IMR-90 (cell line): ENCODE measurements around the gene LY9. TPM values are rescaled to one million over a fixed set of nuclear protein-coding genes. Genes with fewer than 3 reads are reported as not detected.

Source experiments
- ATAC-seq: fragments of 200-7000 bp; cut with Tn5 transposase; 2 replicates; pipeline ENCODE4 v1.9.1; 2020; ENCODE audit warnings: low read depth, mild to moderate bottlenecking, moderate library complexity
- BruUV-seq: library from RNA; stranded (reverse); fragments of 400-500 nt; replicated peaks from 2 replicates; lab custom pipeline; 2021; lab: Mats Ljungman, UMichigan
- CTCF ChIA-PET: fragments of 300-600 bp; formaldehyde crosslinking; extraction: SDS; loops from one replicate; lab custom pipeline; 2021; ENCODE audit warnings: antibody characterized with exemption; lab: Yijun Ruan, JAX
- POLR2A ChIA-PET: fragments of 300-600 bp; sonication (Branson Sonifier 250); formaldehyde crosslinking; loops from one replicate; lab custom pipeline; 2022; ENCODE audit warnings: antibody characterized with exemption; ENCODE audit not compliant: unreplicated experiment; lab: Charles Lee
- DNase-seq: peaks from one replicate; pipeline ENCODE4 v3.0.0; 2013
- H2AFZ ChIP-seq: replicated peaks from 2 replicates; pipeline ENCODE3; 2013; ENCODE audit warnings: low read length, mild to moderate bottlenecking; ENCODE audit not compliant: poor library complexity
- H2AK5ac ChIP-seq: 2 replicates; pipeline ENCODE4 v1.6.1; 2013; ENCODE audit warnings: low read depth, low read length, inconsistent platforms
- H2AK9ac ChIP-seq: replicated peaks from 2 replicates; pipeline ENCODE3; 2013; ENCODE audit warnings: mild to moderate bottlenecking, low read depth, low read length, moderate library complexity; ENCODE audit not compliant: poor library complexity
- H2BK120ac ChIP-seq: 2 replicates; pipeline ENCODE4 v1.6.1; 2013; ENCODE audit warnings: low read depth, low read length, inconsistent platforms
- H2BK15ac ChIP-seq: 3 replicates; pipeline ENCODE4 v1.6.1; 2013; ENCODE audit warnings: low read depth, low read length, inconsistent platforms
- H2BK20ac ChIP-seq: 2 replicates; pipeline ENCODE4 v1.6.1; 2013; ENCODE audit warnings: low read depth, mild to moderate bottlenecking, inconsistent platforms, low read length, moderate library complexity
- H2BK5ac ChIP-seq: 2 replicates; pipeline ENCODE4 v1.6.1; 2013; ENCODE audit warnings: mild to moderate bottlenecking, low read depth, low read length, inconsistent platforms; ENCODE audit not compliant: poor library complexity, severe bottlenecking
- H3K14ac ChIP-seq: replicated peaks from 2 replicates; pipeline ENCODE4 v1.6.1; 2013; ENCODE audit warnings: low read depth, low read length, inconsistent platforms
- H3K18ac ChIP-seq: 2 replicates; pipeline ENCODE4 v1.6.1; 2013; ENCODE audit warnings: low read depth, low read length, control low read depth
- H3K23ac ChIP-seq: 2 replicates; pipeline ENCODE4 v1.6.1; 2013; ENCODE audit warnings: low read depth, low read length, inconsistent platforms
- H3K27ac ChIP-seq: 2 replicates; pipeline ENCODE4 v1.5.1; 2013; ENCODE audit warnings: mild to moderate bottlenecking, control low read depth, low read length; ENCODE audit not compliant: insufficient read depth
- H3K27me3 ChIP-seq: 2 replicates; pipeline ENCODE4 v1.6.1; 2013; ENCODE audit warnings: low read length; ENCODE audit not compliant: control insufficient read depth, insufficient read depth
- H3K36me3 ChIP-seq: 2 replicates; pipeline ENCODE4 v1.6.1; 2013; ENCODE audit warnings: low read length, mixed read lengths; ENCODE audit not compliant: control insufficient read depth, insufficient read depth
- H3K4ac ChIP-seq: 2 replicates; pipeline ENCODE4 v1.6.1; 2013; ENCODE audit warnings: low read depth, low read length, inconsistent platforms
- H3K4me1 ChIP-seq: 2 replicates; pipeline ENCODE4 v1.6.1; 2013; ENCODE audit warnings: low read length, mixed read lengths; ENCODE audit not compliant: control insufficient read depth, insufficient read depth
- H3K4me2 ChIP-seq: 2 replicates; pipeline ENCODE4 v1.6.1; 2013; ENCODE audit warnings: low read depth, mild to moderate bottlenecking, control low read depth, low read length, moderate library complexity
- H3K4me3 ChIP-seq: 2 replicates; pipeline ENCODE4 v1.5.1; 2013; ENCODE audit warnings: low read depth, mild to moderate bottlenecking, control low read depth, low read length, moderate library complexity; ENCODE audit not compliant: insufficient read depth
- H3K56ac ChIP-seq: 2 replicates; pipeline ENCODE4 v1.6.1; 2013; ENCODE audit warnings: low read length, inconsistent platforms; ENCODE audit not compliant: insufficient read depth; ENCODE audit errors: extremely low read depth
- H3K79me1 ChIP-seq, 2 experiments: 2 replicates each; pipeline ENCODE4 v1.6.1; 2013; ENCODE audit warnings: low read length in 2 of 2, inconsistent platforms in 1 of 2, low read depth in 1 of 2
- H3K9ac ChIP-seq: 2 replicates; pipeline ENCODE4 v1.6.1; 2013; ENCODE audit warnings: low read depth, low read length, control low read depth
- H3K9me1 ChIP-seq: 2 replicates; pipeline ENCODE4 v1.6.1; 2013; ENCODE audit warnings: low read length, inconsistent platforms; ENCODE audit not compliant: insufficient read depth
- H3K9me3 ChIP-seq: 2 replicates; pipeline ENCODE4 v1.6.1; 2013; ENCODE audit warnings: low read length; ENCODE audit not compliant: control insufficient read depth, insufficient read depth
- H4K20me1 ChIP-seq: 2 replicates; pipeline ENCODE4 v1.6.1; 2013; ENCODE audit warnings: low read length, inconsistent platforms; ENCODE audit not compliant: insufficient read depth
- H4K5ac ChIP-seq: 2 replicates; pipeline ENCODE4 v1.6.1; 2013; ENCODE audit warnings: mild to moderate bottlenecking, low read depth, low read length, control low read depth
- H4K8ac ChIP-seq, 2 experiments: 2 replicates each; pipeline ENCODE4 v1.6.1; 2013; ENCODE audit warnings: low read depth in 2 of 2, low read length in 2 of 2, control low read depth in 1 of 2, inconsistent platforms in 1 of 2
- H4K91ac ChIP-seq: 2 replicates; pipeline ENCODE4 v1.6.1; 2013; ENCODE audit warnings: low read depth, low read length, inconsistent platforms; ENCODE audit not compliant: insufficient read depth
- POLR2A ChIP-seq: IDR thresholded peaks from 2 replicates; pipeline ENCODE4 v1.6.1; 2012; ENCODE audit warnings: mild to moderate bottlenecking, low read depth, low read length
- RAD21 ChIP-seq: IDR thresholded peaks from 2 replicates; pipeline ENCODE4 v1.6.1; 2012; ENCODE audit warnings: low read length, improper control_type of control experiment
- WGBS, 2 experiments: methylation state at CpG; one replicate each; pipeline versions ENCODE4 v1.1.5 to v1.1.7; 2013; ENCODE audit warnings: missing lambda C conversion rate in 2 of 2; ENCODE audit not compliant: insufficient read length in 1 of 2; ENCODE audit errors: extremely low coverage in 2 of 2; 5-methylcytosine and 5-hydroxymethylcytosine counted together
- dilution Hi-C: fragments of 300-500 bp; cut with HindIII; formaldehyde crosslinking; loops from one replicate; pipeline ENCODE4 v1.14.3; 2018; ENCODE audit warnings: low sequenced_read_pairs; ENCODE audit not compliant: unreplicated experiment
- in situ Hi-C: fragments of 300-500 bp; cut with MboI; formaldehyde crosslinking; loops from 3 replicates; pipeline ENCODE4 v1.14.3; 2019; ENCODE audit warnings: low sequenced_read_pairs, inconsistent platforms, mixed read lengths
- intact Hi-C: fragments of 100-400 bp; cut with micrococcal nuclease; formaldehyde crosslinking; loops from 2 replicates; pipeline ENCODE4 v1.10.0; 2022
- polyA plus RNA-seq, 3 experiments: library from polyadenylated mRNA; depleted of rRNA; stranded (reverse); fragments of >200 nt; gene quantifications; 2 replicates each; pipeline ENCODE4 v1.2.3, GENCODE V29; 2012; ENCODE audit warnings: low replicate concordance in 1 of 3
- total RNA-seq: library from RNA; depleted of rRNA; stranded (reverse); fragments of >200 nt; gene quantifications from 2 replicates; pipeline ENCODE4 v1.2.3, GENCODE V29; 2012
- TF ChIP-seq, protein P1 (sequence below): fragments of 150-350 bp; IDR thresholded peaks from 2 replicates; pipeline ENCODE4 v1.6.1; 2016; ENCODE audit warnings: low read depth, mild to moderate bottlenecking, low read length, moderate library complexity, borderline replicate concordance

The LY9 gene
- total and polyA plus RNA-seq, 2 of the 4 experiments (the other 2 are of a cell fraction), result not detected

DNA sequence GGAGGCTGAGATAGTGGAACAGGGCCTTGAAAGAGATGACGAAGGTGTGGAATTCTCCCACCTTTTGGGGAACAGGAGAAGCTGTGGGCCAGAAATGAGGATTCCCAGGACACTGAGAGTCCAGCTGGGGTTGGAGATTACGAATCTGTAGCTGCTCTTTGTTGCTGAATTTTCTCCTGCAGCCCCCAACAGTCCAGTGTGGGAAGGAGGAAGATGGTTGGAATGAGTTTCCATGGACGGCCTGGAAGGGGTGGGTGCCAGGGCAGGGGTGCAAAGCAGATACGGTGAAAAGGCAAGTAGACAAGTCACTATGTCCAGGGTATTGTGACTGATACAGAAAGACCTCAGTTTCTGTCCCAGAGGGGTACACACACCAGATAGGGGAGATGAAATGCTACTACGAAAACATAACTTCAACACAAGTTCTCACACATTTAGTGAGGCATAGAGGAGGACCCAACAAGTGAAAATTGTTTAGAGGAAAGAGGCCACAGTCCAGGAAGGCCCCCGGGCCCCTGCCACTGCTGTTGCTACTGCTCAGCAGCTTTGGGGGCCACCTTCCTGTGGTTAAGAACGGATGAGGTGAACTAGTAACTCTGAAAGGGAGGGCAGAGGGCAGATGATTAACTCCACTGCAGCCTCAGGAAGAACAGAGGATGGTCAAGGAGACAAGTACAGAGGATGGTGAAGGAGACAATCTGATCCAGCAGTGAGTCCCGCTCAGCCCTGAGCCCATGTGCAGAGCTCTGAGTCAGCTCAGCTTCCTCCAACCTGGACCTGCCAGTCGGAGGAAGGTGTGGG is 59.4 kb downstream of the LY9 start:
- Histone ChIP-seq H3K36me3 (no peaks in the 10 kb centered on the region), H2AK5ac (no peak overlapping the region), H3K27me3 (no peaks in the 10 kb centered on the region), H2BK120ac (no peak overlapping the region), H4K20me1 (no peaks in the 10 kb centered on the region), H4K5ac (no peak overlapping the region), H3K9me1 (no peaks in the 10 kb centered on the region), H3K79me1 (no peaks in the 10 kb centered on the region), H3K14ac (no peak overlapping the region), H2BK20ac (no peak overlapping the region), H2AK9ac (no peak overlapping the region), H3K18ac (no peak overlapping the region), H2AFZ (peak overlapping the region; percentile 24), H4K91ac (no peak overlapping the region), H3K9me3 (no peaks in the 10 kb centered on the region), H3K4me2 (no peak overlapping the region), H3K9ac (no peak overlapping the region), H3K4ac (no peak overlapping the region), H3K4me3 (no peak overlapping the region), H3K56ac (no peak overlapping the region), H3K27ac (no peak overlapping the region), H4K8ac (no peak overlapping the region), H3K23ac (no peak overlapping the region), H2BK5ac (no peak overlapping the region), H3K4me1 (no peaks in the 10 kb centered on the region), H2BK15ac (no peak overlapping the region)
- CTCF ChIA-PET, result no interaction called here
- in situ Hi-C loops, result no loop called here
- DNase-seq (no peak), ATAC-seq (no peak)
- POLR2A ChIA-PET, result no interaction called here
- intact Hi-C loops, result no loop called here
- no TSS peak for BruUV-seq
- dilution Hi-C loops, result no loop called here
- no CpG with 5 or more reads among the region's 9 CpGs for WGBS, 2 experiments
- TF ChIP-seq RAD21, result no peak
- TF ChIP-seq, protein P1, sequence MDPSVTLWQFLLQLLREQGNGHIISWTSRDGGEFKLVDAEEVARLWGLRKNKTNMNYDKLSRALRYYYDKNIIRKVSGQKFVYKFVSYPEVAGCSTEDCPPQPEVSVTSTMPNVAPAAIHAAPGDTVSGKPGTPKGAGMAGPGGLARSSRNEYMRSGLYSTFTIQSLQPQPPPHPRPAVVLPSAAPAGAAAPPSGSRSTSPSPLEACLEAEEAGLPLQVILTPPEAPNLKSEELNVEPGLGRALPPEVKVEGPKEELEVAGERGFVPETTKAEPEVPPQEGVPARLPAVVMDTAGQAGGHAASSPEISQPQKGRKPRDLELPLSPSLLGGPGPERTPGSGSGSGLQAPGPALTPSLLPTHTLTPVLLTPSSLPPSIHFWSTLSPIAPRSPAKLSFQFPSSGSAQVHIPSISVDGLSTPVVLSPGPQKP, result no peak
- TF ChIP-seq POLR2A, result no peak
